IgD-negative memory B cell (primary cell): ENCODE data around the gene PRPF38B. TPM values are rescaled to one million over a fixed set of nuclear protein-coding genes. Genes with fewer than 3 reads are reported as not detected.
"Not testable (repeated sequence)": the region's sequence is repeated elsewhere in the genome, so short reads cannot be mapped to it uniquely, and the experiment has no call there.

Experiments used
- H3K27ac Mint-ChIP-seq, 3 donors: one replicate each; pipeline ENCODE4 v1.8.0; 2020 to 2022; ENCODE audit warnings: mild to moderate bottlenecking in 3 of 3, mixed read lengths in 3 of 3, moderate library complexity in 1 of 3
- H3K27me3 Mint-ChIP-seq: one replicate; pipeline ENCODE4 v1.8.0; 2021; ENCODE audit warnings: mixed read lengths
- H3K36me3 Mint-ChIP-seq: one replicate; pipeline ENCODE4 v1.8.0; 2020; ENCODE audit warnings: mild to moderate bottlenecking, mixed read lengths
- H3K4me1 Mint-ChIP-seq, 3 donors: one replicate each; pipeline ENCODE4 v1.8.0; 2020 to 2022; ENCODE audit warnings: mixed read lengths in 3 of 3, mild to moderate bottlenecking in 1 of 3
- H3K4me3 Mint-ChIP-seq, 4 donors: one replicate each; pipeline ENCODE4 v1.8.0; 2020 to 2022; ENCODE audit warnings: mild to moderate bottlenecking in 4 of 4, mixed read lengths in 4 of 4, moderate library complexity in 3 of 4
- H3K9me3 Mint-ChIP-seq, 3 donors: one replicate each; pipeline ENCODE4 v1.8.0; 2020 to 2021; ENCODE audit warnings: mixed read lengths in 3 of 3, mild to moderate bottlenecking in 1 of 3
- polyA plus RNA-seq: library from polyadenylated mRNA; unstranded; fragments of 300-500 nt; fragmentation: Illumina TruSeq; gene quantifications from one replicate; pipeline ENCODE4 v1.2.3, GENCODE V29; 2021

Gene PRPF38B
- polyA plus RNA-seq, 1 donor from 2014 or later: 26.2 TPM

DNA sequence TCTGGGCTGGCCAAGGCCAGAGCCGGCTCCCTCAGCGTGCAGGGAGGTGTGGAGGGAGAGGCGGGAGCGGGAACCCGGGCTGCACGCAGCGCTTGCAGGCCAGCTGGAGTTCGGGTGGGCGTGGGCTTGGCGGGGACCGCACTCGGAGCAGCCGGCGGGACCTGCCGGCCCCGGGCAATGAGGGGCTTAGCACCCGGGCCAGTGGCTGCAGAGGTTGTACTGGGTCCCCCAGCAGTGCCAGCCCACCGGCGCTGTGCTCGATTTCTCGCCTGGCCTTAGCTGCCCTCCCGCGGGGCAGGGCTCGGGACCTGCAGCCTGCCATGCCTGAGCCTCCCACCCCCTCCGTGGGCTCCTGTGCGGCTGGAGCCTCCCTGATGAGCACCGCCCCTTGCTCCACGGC is 24.7 kb upstream of the PRPF38B start:
- not testable (repeated sequence) for H3K27me3 Mint-ChIP-seq, H3K27ac Mint-ChIP-seq, H3K9me3 Mint-ChIP-seq, H3K4me1 Mint-ChIP-seq, H3K4me3 Mint-ChIP-seq, H3K36me3 Mint-ChIP-seq

DNA sequence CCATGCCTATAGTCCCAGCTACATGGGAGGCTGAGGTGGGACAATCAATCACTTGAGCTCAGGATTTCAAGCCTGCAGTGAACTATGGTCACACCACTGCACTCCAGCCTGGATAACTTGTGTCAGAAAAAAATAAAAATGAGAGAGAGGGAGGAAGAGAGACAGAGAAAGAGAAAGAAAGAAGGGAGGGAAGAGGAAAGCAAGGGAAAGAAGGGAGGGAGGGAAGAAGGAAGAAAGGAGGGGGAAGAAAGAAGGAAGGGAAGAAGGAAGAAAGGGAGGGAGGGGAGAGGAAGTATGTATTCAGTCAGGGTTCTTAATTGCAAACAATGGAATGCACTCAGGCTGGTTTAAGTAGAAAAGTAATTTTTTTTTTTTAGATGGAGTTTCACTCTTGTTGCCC is 23.3 kb upstream of the PRPF38B start:
- no peaks in the 10 kb centered on the region for H3K4me1 Mint-ChIP-seq
- no peak overlapping the region for H3K4me3 Mint-ChIP-seq
- H3K36me3 Mint-ChIP-seq: no peaks in the 10 kb centered on the region
- no peaks in the 10 kb centered on the region for H3K9me3 Mint-ChIP-seq
- H3K27ac Mint-ChIP-seq: no peak overlapping the region
- peaks cover 7% of the 10 kb centered on the region for H3K27me3 Mint-ChIP-seq

DNA sequence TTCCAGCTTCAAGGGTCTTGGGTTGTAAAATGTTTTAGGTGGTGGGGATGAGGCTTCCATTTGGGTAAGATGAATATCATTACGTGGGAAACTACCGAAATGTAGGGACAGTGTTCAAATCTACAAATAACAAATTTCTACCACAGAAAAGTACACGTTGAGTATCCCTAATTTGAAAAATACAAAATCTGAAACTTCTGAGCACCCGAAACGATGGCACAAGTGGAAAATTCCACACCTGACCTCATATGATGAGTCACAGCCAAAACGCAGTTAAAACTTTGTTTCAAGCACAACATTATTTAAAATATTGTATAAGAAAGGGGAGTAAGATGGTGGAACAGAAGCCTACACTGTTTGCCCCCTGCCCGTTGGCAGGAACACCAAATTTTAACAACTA is 22.4 kb upstream of the PRPF38B start:
- Mint-ChIP-seq H3K27me3 (peaks cover 7% of the 10 kb centered on the region), H3K27ac (no peak overlapping the region), H3K4me3 (no peak overlapping the region), H3K9me3 (no peaks in the 10 kb centered on the region), H3K36me3 (no peaks in the 10 kb centered on the region), H3K4me1 (no peaks in the 10 kb centered on the region)

DNA sequence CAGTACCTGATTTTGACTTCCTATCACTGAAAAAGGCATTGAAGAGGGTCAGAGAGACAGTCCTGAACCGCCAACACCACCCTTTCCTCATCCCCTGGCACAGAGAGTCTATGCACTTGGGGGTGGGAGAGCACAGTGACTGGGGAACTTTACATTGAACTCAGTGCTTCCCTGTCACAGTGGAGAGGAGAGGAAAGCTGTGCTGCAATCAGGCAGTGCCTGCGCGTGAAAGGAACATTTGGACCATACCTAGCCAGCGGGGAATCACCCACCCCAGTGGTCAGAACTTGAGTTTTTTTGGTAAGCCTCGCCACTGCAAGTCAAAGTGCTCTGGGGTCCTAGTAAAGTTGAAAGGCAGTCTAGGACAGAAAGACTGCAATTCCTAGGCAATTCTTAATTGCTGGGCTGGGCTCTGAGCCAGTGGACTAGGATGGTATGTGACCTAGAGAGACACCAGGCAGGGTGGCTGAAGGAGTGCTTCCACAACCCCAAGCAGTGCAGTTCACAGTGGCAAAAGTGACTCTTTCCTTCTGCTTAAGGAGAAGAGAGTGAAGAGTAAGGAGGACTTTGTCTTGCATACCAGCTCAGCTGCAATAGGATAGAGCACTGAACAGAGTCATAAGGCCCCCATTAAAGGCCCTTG is 21.9 kb upstream of the PRPF38B start:
- H3K27ac Mint-ChIP-seq: no peak overlapping the region
- no peaks in the 10 kb centered on the region for H3K9me3 Mint-ChIP-seq
- no peak overlapping the region for H3K4me3 Mint-ChIP-seq
- no peaks in the 10 kb centered on the region for H3K4me1 Mint-ChIP-seq
- H3K27me3 Mint-ChIP-seq: peaks cover 7% of the 10 kb centered on the region
- no peaks in the 10 kb centered on the region for H3K36me3 Mint-ChIP-seq

DNA sequence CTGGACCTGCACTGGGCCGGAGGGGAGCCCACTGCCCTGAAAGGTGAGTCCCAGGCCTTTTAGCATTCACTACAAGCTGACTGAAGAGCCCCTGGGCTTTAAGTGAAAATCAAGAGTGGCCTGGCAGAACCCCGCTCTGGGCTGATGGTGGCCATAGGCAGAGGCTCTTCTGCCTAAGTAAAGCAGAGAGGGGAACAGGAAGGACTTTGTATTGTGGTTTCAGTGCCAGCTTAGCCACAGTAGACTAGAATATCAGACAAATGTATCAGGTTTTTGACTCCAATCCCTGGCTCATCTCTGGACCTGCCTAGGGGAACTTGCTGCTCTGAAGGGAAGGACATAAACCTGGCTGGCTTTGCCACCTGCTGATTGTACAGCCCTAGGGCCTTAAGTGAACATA is 21.0 kb upstream of the PRPF38B start:
- no peak overlapping the region for H3K4me3 Mint-ChIP-seq
- H3K9me3 Mint-ChIP-seq: no peaks in the 10 kb centered on the region
- peaks cover 7% of the 10 kb centered on the region for H3K27me3 Mint-ChIP-seq
- no peaks in the 10 kb centered on the region for H3K4me1 Mint-ChIP-seq
- no peak overlapping the region for H3K27ac Mint-ChIP-seq
- H3K36me3 Mint-ChIP-seq: no peaks in the 10 kb centered on the region

DNA sequence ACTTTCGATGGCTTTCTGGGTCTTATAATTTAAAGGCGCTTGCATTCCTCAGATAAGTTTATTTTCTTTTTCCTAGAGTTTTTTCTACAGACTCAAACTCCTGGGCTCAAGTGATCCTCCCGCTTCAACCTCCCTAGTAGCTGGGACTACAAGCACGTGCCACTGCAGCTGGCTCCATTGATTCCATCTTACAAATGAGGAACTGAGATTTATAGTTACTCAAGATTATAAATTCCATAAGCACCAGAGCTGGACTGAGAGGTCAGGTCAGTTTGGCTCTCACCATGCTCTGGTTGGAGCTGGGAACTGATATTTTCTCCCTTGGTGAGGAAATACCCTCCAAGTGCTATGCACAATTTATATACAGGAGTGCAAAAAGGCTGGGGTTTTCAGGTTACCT is 13.4 kb upstream of the PRPF38B start:
- peaks cover 0 to 3% (median 2%) of the 10 kb centered on the region in 3 donors for H3K4me1 Mint-ChIP-seq
- no peak overlapping the region for H3K27ac Mint-ChIP-seq
- peaks cover 4% of the 10 kb centered on the region for H3K27me3 Mint-ChIP-seq
- no peaks in the 10 kb centered on the region for H3K9me3 Mint-ChIP-seq
- H3K36me3 Mint-ChIP-seq: no peaks in the 10 kb centered on the region
- no peak overlapping the region for H3K4me3 Mint-ChIP-seq

DNA sequence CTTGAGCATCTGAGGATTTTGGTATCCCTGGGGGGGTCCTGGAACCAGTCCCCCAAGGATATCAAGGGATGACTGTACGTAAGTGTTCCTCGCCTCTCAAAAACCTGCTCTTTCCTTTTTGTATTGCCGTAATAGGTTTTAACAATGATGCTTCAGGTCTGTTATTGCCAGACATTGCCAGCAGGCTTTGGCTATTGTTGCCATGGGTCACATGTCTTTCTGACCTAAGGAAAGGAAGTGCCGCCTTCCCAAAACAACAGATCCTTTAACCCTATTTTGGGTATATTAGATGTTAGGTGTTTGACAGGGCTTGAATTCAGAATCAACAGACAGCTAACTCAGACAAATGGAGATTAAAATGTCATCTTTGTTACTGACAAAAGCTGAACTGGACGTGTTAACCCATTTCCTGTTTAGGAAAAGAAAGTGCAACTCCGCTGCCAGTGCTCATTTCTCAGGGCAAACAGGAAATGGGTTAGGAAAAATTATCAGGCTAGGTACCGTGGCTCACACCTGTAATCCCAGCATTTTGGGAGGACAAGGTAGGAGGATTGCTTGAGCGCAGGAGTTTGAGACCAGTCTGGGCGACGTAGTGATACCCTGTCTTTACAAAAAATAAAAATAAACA is 12.4 kb upstream of the PRPF38B start:
- H3K4me3 Mint-ChIP-seq: peak overlapping the region in 2 of 4 donors; percentile 32 to 67
- peaks cover 4% of the 10 kb centered on the region for H3K27me3 Mint-ChIP-seq
- H3K36me3 Mint-ChIP-seq: no peaks in the 10 kb centered on the region
- no peaks in the 10 kb centered on the region for H3K9me3 Mint-ChIP-seq
- peaks cover 0 to 3% (median 2%) of the 10 kb centered on the region in 3 donors for H3K4me1 Mint-ChIP-seq
- no peak overlapping the region for H3K27ac Mint-ChIP-seq

DNA sequence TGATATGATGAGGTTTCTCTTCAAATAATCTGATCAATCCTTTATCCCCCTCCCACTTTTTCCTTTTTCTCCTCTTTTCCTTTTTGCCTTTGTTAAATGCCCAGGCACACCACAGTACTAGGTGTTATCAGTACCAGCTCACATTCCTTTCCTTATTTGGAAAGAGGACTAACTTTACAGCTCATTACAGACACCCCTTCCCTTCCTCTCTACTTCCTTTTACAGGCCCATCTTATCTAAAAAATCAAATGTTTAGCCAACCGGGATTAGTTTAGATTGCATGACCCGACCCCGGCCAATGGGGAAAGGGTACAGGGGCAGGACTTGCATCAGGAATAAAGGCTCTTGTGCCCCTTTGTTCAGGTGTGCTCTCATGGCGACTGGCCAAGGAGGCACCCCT is 10.4 kb upstream of the PRPF38B start:
- H3K4me3 Mint-ChIP-seq, H3K36me3 Mint-ChIP-seq, H3K4me1 Mint-ChIP-seq, H3K27me3 Mint-ChIP-seq, H3K9me3 Mint-ChIP-seq, H3K27ac Mint-ChIP-seq: not testable (repeated sequence)

DNA sequence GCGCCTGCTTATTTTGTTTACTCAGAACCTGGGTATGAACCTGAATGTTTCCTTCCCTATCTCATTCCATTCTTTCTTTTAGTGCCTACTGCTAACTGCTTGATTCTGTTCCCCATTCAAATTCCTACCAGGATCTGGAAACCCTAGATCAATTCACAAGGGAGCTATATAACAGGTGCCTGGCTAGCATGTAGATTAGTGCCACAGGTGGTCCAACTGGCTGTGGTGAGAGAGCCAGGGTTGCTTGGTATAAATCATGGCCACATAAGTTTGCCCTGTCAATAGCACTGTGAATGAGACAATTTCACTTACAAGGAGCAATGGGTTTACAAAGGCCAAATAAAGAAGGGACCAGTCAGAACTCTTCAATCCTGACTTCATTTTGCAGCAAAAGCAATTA is 6.6 kb upstream of the PRPF38B start:
- peaks cover 2% of the 10 kb centered on the region for H3K27me3 Mint-ChIP-seq
- H3K36me3 Mint-ChIP-seq: peaks cover 1% of the 10 kb centered on the region
- no peaks in the 10 kb centered on the region for H3K9me3 Mint-ChIP-seq
- H3K4me3 Mint-ChIP-seq: no peak overlapping the region
- H3K4me1 Mint-ChIP-seq: peaks cover 0 to 2% (median 0%) of the 10 kb centered on the region in 3 donors
- no peak overlapping the region for H3K27ac Mint-ChIP-seq

DNA sequence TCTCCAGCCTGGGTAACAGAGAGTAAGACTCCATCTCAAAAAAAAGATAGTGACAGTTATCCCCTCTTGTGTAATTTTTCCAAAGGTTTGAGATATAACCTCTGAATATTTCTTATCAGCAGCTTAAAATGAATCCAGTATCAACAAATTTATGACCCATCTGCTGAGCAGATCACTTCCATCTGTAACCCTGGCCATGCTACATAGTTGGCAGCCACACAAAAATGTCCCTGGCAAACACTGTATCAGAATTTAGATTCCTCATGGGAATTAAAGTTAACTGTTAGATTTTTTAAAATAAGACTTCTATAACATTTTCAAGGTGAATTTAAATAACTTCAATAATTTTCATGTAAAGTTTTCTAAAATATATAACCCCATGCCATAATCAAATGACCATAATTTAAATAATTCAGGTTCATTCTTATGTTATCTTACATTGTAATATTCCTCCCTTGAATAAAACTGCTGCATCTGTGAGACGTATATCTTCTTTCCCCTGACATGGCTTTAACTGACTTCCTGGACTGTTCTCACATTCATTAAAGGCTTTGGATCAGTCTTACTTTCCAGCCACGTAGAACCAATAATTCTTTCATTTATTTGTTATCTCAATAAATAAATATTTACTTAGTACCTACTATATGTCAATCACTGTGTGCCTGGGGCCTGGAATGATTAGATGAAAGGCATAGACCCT is 5.3 kb upstream of the PRPF38B start:
- peaks cover 3% of the 10 kb centered on the region for H3K27me3 Mint-ChIP-seq
- peaks cover 1% of the 10 kb centered on the region for H3K36me3 Mint-ChIP-seq
- no peaks in the 10 kb centered on the region for H3K9me3 Mint-ChIP-seq
- H3K4me3 Mint-ChIP-seq: no peak overlapping the region
- H3K27ac Mint-ChIP-seq: no peak overlapping the region
- H3K4me1 Mint-ChIP-seq: peaks cover 7 to 12% (median 11%) of the 10 kb centered on the region in 3 donors

DNA sequence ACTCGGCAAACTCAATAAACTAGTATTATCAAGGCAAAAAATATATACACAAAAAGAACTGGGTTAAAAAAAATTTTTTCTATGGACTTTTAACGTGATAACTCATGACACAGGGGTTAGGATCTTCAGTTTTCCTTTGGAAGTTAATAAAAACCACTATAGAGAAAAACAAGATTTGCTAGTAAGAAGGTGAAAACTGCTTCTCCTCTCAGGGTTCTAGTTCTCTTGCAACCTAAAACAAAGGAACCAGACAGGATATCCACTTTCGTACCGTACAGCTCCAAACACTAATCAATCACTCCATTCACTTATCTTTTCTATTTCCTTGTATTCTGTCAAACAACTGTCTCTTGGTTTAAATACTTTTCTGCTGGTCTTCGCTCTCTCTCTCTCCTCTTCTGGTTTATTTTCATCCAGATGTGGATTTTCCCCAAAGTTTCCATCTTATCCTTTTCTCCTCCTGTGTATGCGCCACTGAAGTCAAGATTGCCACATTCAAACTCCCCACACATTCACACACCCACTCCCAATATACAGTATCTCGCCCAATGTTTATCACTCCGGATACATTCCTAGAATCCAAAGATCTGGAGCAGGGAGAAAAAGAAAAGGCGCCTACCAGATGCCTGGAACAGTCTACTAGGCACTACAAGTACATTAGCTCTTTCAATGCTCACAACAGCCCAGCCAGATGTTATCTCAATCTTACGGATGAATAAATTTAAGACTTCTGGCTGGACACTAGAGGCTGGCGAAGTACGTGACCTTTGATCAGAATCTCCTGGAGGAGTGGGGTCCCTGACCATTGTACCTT is 775 bp upstream of the PRPF38B start:
- H3K9me3 Mint-ChIP-seq: no peaks in the 10 kb centered on the region
- peaks cover 27 to 32% (median 29%) of the 10 kb centered on the region in 3 donors for H3K4me1 Mint-ChIP-seq
- peak overlapping the region; percentile 84 to 99 (median 98) for H3K4me3 Mint-ChIP-seq
- peak overlapping the region; percentile 90 to 100 (median 100) for H3K27ac Mint-ChIP-seq
- H3K36me3 Mint-ChIP-seq: peaks cover 3% of the 10 kb centered on the region
- peaks cover 1% of the 10 kb centered on the region for H3K27me3 Mint-ChIP-seq

DNA sequence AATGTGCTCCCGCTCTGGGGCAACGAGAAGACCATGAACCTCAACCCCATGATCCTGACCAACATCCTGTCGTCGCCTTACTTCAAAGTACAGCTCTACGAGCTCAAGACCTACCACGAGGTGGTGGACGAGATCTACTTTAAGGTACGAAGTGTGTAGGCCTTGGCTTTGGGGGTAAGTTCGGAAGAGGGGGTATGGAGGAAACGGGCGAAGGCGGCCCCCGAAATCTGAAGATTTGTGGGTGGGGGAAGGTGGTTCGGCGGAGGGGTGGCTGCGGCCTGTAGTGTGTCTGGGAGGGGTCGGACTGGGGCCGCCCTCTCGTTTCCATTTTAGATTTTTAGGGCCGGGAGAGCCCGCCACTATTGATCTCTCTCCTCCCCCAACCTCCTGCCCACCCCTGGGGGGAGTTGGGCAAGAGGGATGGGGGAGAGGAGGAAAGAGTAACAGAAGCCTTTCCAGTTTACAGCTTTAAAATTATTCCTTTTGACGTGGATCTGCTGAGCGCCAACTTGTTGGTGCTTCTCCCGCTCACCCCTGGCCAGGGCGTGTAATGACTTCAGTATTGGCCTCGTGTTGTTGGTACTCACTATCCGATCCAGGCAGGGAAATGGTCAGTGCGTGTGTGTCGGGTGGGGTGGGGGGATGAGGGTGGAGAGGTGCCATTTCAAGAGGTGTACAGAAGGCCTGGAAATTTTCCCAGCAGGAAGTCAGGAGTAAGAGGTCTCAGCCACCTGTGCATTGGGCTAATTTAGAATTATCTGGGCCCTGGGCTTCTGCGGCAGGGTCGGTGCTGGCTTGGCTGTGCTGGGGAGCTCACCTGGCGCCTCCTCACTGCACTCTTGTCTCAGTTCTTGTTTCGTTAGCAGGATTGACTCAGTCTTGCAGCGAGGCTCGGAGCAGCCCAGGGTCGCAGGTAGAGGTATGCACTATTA is 880 bp downstream of the PRPF38B start:
- Mint-ChIP-seq H3K27me3 (peaks cover 1% of the 10 kb centered on the region), H3K36me3 (peaks cover 4% of the 10 kb centered on the region), H3K27ac (peak overlapping the region; percentile 90 to 100 (median 100)), H3K4me1 (peaks cover 27 to 32% (median 29%) of the 10 kb centered on the region in 3 donors), H3K4me3 (peak overlapping the region; percentile 84 to 99 (median 98)), H3K9me3 (no peaks in the 10 kb centered on the region)

DNA sequence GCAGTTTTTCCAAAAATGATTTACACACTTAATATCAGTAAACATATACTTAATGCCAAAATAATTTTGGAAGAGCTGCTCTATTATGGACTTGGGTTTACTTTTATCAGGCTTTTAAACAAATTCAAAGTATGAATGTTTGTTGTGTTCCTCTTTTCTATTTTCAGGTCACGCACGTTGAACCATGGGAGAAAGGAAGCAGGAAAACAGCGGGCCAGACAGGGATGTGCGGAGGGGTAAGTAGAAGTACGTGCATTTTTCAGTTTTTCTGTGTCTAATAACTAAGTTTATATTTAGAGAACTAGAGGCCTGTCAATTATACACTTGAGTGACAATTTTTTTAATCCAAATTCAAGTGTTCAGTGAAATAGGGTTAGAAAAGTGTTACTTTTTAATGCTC is 3.4 kb downstream of the PRPF38B start:
- Mint-ChIP-seq H3K36me3 (peaks cover 4% of the 10 kb centered on the region), H3K4me1 (peaks cover 27 to 45% (median 32%) of the 10 kb centered on the region in 3 donors), H3K4me3 (peak overlapping the region in 2 of 4 donors; percentile 24 to 31), H3K27me3 (peaks cover 1% of the 10 kb centered on the region), H3K27ac (peak overlapping the region; percentile 44 to 77 (median 72)), H3K9me3 (no peaks in the 10 kb centered on the region)
